Loucy (cell line): ENCODE results near the gene LATS2.

Source experiments
- H2AFZ ChIP-seq: fragments of 200-600 bp; sonication (generic); 2 replicates; pipeline ENCODE4 v1.6.0; 2016; ENCODE audit warnings: antibody characterized with exemption, mild to moderate bottlenecking, low read length, moderate library complexity
- H3F3A ChIP-seq: fragments of 200-600 bp; 2 replicates; pipeline ENCODE4 v1.6.0; 2016; ENCODE audit warnings: antibody characterized with exemption, low read depth, mild to moderate bottlenecking
- H3K27me3 ChIP-seq: fragments of 200-600 bp; sonication (generic); 2 replicates; pipeline ENCODE4 v1.6.1; 2014; ENCODE audit warnings: low read length, mild to moderate bottlenecking; ENCODE audit not compliant: insufficient read depth, poor library complexity, severe bottlenecking
- H3K36me3 ChIP-seq: fragments of 200-600 bp; sonication (generic); 2 replicates; pipeline ENCODE4 v1.6.1; 2016; ENCODE audit warnings: low read length; ENCODE audit not compliant: insufficient read depth
- H3K4me1 ChIP-seq: fragments of 200-600 bp; sonication (generic); 2 replicates; pipeline ENCODE4 v1.5.1; 2014; ENCODE audit warnings: low read length, mild to moderate bottlenecking; ENCODE audit not compliant: insufficient read depth, poor library complexity, severe bottlenecking
- H3K4me2 ChIP-seq: fragments of 200-600 bp; sonication (generic); 2 replicates; pipeline ENCODE4 v1.6.0; 2014; ENCODE audit warnings: antibody characterized with exemption, low read length, low read depth, mild to moderate bottlenecking; ENCODE audit not compliant: poor library complexity, severe bottlenecking
- H3K4me3 ChIP-seq: fragments of 200-600 bp; sonication (generic); 2 replicates; pipeline ENCODE4 v1.5.1; 2014; ENCODE audit warnings: low read length, mild to moderate bottlenecking, mixed read lengths; ENCODE audit not compliant: poor library complexity, severe bottlenecking
- H3K79me2 ChIP-seq: fragments of 200-600 bp; sonication (generic); 2 replicates; pipeline ENCODE4 v1.6.1; 2014; ENCODE audit warnings: low read length; ENCODE audit not compliant: insufficient read depth
- H3K9ac ChIP-seq: fragments of 200-600 bp; sonication (generic); 2 replicates; pipeline ENCODE4 v1.6.0; 2014; ENCODE audit warnings: mild to moderate bottlenecking, low read depth, low read length, moderate library complexity; ENCODE audit not compliant: poor library complexity, severe bottlenecking
- H3K9me2 ChIP-seq: fragments of 200-600 bp; sonication (generic); replicated peaks from 2 replicates; pipeline ENCODE4 v1.6.1; 2016; ENCODE audit warnings: low read depth, low read length, mixed read lengths
- H3K9me3 ChIP-seq: fragments of 200-600 bp; sonication (generic); 2 replicates; pipeline ENCODE4 v1.6.1; 2014; ENCODE audit warnings: mild to moderate bottlenecking, antibody characterized with exemption, low read length, low read depth; ENCODE audit not compliant: insufficient read depth
- H4K20me1 ChIP-seq: fragments of 200-600 bp; sonication (generic); 2 replicates; pipeline ENCODE4 v1.6.0; 2014; ENCODE audit warnings: antibody characterized with exemption, low read length, mild to moderate bottlenecking; ENCODE audit not compliant: insufficient read depth, poor library complexity, severe bottlenecking
- CTCF ChIP-seq: fragments of 200-600 bp; sonication (generic); conservative IDR thresholded peaks from 2 replicates; pipeline ENCODE4 v1.5.1; 2014; ENCODE audit warnings: mild to moderate bottlenecking, antibody characterized with exemption, low read length
- EZH2phosphoT487 ChIP-seq: fragments of 200-600 bp; IDR thresholded peaks from 2 replicates; pipeline ENCODE4 v1.6.1; 2018; ENCODE audit warnings: antibody characterized with exemption, mild to moderate bottlenecking, moderate library complexity, borderline replicate concordance

LATS2 gene

GRCh38 chr13:21065686-21066085 is 4.3 kb upstream of the LATS2 start:
- Histone ChIP-seq H3K36me3 (no peaks in the 10 kb centered on the region), H2AFZ (no peak overlapping the region), H3K9me3 (no peaks in the 10 kb centered on the region), H3F3A (no peaks in the 10 kb centered on the region), H3K9me2 (no peaks in the 10 kb centered on the region), H3K27me3 (no peaks in the 10 kb centered on the region), H4K20me1 (no peaks in the 10 kb centered on the region), H3K79me2 (no peaks in the 10 kb centered on the region), H3K4me1 (no peaks in the 10 kb centered on the region), H3K9ac (no peak overlapping the region), H3K4me3 (no peak overlapping the region), H3K4me2 (no peak overlapping the region)
- no peak for TF ChIP-seq EZH2phosphoT487
- no peak for TF ChIP-seq CTCF

GRCh38 chr13:21063031-21063430 is 1.6 kb upstream of the LATS2 start:
- Histone ChIP-seq H3K79me2 (no peaks in the 10 kb centered on the region), H3K9me3 (no peaks in the 10 kb centered on the region), H3K4me3 (no peak overlapping the region), H3K4me2 (no peak overlapping the region), H3F3A (no peaks in the 10 kb centered on the region), H4K20me1 (no peaks in the 10 kb centered on the region), H3K9ac (no peak overlapping the region), H3K27me3 (no peaks in the 10 kb centered on the region), H2AFZ (0 out of 2 replicates have a peak overlapping the region, but pooled peaks have one; percentile 3), H3K9me2 (no peaks in the 10 kb centered on the region), H3K36me3 (no peaks in the 10 kb centered on the region), H3K4me1 (no peaks in the 10 kb centered on the region)
- no peak for TF ChIP-seq CTCF
- TF ChIP-seq EZH2phosphoT487, result no peak

GRCh38 chr13:21060338-21061028 is 903 bp downstream of the LATS2 start:
- H3K9me3 ChIP-seq, result no peaks in the 10 kb centered on the region
- TF ChIP-seq CTCF (no peak), EZH2phosphoT487 (no peak)
- H3K9ac ChIP-seq, result no peak overlapping the region
- no peak overlapping the region for H3K4me2 ChIP-seq
- H2AFZ ChIP-seq, result no peak overlapping the region
- H3K9me2 ChIP-seq, result no peaks in the 10 kb centered on the region
- no peak overlapping the region for H3K4me3 ChIP-seq
- H3F3A ChIP-seq, result no peaks in the 10 kb centered on the region
- H4K20me1 ChIP-seq, result no peaks in the 10 kb centered on the region
- H3K4me1 ChIP-seq, result no peaks in the 10 kb centered on the region
- no peaks in the 10 kb centered on the region for H3K27me3 ChIP-seq
- no peaks in the 10 kb centered on the region for H3K79me2 ChIP-seq
- no peaks in the 10 kb centered on the region for H3K36me3 ChIP-seq
